Calu3 (cell line): ENCODE measurements around the gene CIAO2B. TPM values are rescaled to one million over a fixed set of nuclear protein-coding genes. Genes with fewer than 3 reads are reported as not detected.
"Not testable (repeated sequence)": the region's sequence is repeated elsewhere in the genome, so short reads cannot be mapped to it uniquely, and the experiment has no call there.

Source experiments
- BruUV-seq: library from RNA; stranded (reverse); fragments of 400-500 nt; replicated peaks from 2 replicates; lab custom pipeline; 2021; lab: Mats Ljungman, UMichigan
- CTCF ChIA-PET: fragments of 300-600 bp; sonication (Branson Sonifier 250); formaldehyde crosslinking; loops from one replicate; lab custom pipeline; 2022; ENCODE audit warnings: antibody characterized with exemption; lab: Charles Lee
- DNase-seq: peaks from one replicate; pipeline ENCODE4 v3.0.0; 2022
- H3K27ac Mint-ChIP-seq: one replicate; pipeline ENCODE4 v1.8.0; 2022; ENCODE audit warnings: mixed read lengths; ENCODE audit not compliant: unreplicated experiment
- H3K27me3 Mint-ChIP-seq: one replicate; pipeline ENCODE4 v1.8.0; 2022; ENCODE audit warnings: mixed read lengths; ENCODE audit not compliant: unreplicated experiment
- H3K36me3 Mint-ChIP-seq: one replicate; pipeline ENCODE4 v1.8.0; 2022; ENCODE audit warnings: mild to moderate bottlenecking, moderate library complexity, mixed read lengths; ENCODE audit not compliant: insufficient read depth, unreplicated experiment
- H3K4me1 Mint-ChIP-seq: one replicate; pipeline ENCODE4 v1.8.0; 2022; ENCODE audit warnings: mild to moderate bottlenecking, low read depth, mixed read lengths; ENCODE audit not compliant: unreplicated experiment
- H3K4me3 Mint-ChIP-seq: one replicate; pipeline ENCODE4 v1.8.0; 2022; ENCODE audit warnings: mild to moderate bottlenecking, low read depth, moderate library complexity, mixed read lengths; ENCODE audit not compliant: unreplicated experiment
- H3K9me3 Mint-ChIP-seq: one replicate; pipeline ENCODE4 v1.8.0; 2022; ENCODE audit warnings: low read depth, mixed read lengths; ENCODE audit not compliant: unreplicated experiment
- intact Hi-C: fragments of 100-400 bp; cut with micrococcal nuclease; formaldehyde crosslinking; loops from one replicate; pipeline ENCODE4 v1.10.0; 2022; ENCODE audit not compliant: unreplicated experiment
- total RNA-seq: library from RNA; stranded (reverse); gene quantifications from 2 replicates; pipeline ENCODE4 v1.2.3, GENCODE V29; 2022
- TF ChIP-seq, protein P1 (sequence below): fragments of 200-600 bp; IDR thresholded peaks from one replicate; pipeline ENCODE4 v1.8.0; 2022; ENCODE audit warnings: antibody characterized with exemption; ENCODE audit not compliant: unreplicated experiment

The CIAO2B gene
- total RNA-seq, 1 experiment from 2014 or later = 121 TPM

DNA sequence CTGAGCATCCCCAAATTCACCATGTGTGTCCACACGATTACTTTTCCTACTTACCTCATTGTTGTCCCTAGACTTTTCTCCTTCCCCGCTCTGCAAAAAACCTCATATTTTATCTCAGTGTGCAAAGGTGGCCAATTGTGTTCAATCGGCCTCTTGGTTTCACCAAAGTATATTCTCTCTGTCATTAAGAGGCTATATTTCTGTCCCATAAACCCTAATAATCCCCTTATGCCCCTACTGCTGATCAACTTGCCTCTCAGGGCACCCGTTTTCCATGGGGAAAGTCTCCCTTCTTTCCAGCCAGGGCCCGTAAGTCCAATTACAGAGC is 12.7 kb upstream of the CIAO2B start:
- no TSS peak for BruUV-seq
- Mint-ChIP-seq H3K4me1 (peaks cover 20% of the 10 kb centered on the region), H3K4me3 (peak overlapping the region; percentile 77), H3K27ac (peak overlapping the region; percentile 32), H3K36me3 (peaks cover 42% of the 10 kb centered on the region), H3K27me3 (peaks cover 29% of the 10 kb centered on the region), H3K9me3 (no peaks in the 10 kb centered on the region)
- no peak for DNase-seq
- TF ChIP-seq, protein P1, sequence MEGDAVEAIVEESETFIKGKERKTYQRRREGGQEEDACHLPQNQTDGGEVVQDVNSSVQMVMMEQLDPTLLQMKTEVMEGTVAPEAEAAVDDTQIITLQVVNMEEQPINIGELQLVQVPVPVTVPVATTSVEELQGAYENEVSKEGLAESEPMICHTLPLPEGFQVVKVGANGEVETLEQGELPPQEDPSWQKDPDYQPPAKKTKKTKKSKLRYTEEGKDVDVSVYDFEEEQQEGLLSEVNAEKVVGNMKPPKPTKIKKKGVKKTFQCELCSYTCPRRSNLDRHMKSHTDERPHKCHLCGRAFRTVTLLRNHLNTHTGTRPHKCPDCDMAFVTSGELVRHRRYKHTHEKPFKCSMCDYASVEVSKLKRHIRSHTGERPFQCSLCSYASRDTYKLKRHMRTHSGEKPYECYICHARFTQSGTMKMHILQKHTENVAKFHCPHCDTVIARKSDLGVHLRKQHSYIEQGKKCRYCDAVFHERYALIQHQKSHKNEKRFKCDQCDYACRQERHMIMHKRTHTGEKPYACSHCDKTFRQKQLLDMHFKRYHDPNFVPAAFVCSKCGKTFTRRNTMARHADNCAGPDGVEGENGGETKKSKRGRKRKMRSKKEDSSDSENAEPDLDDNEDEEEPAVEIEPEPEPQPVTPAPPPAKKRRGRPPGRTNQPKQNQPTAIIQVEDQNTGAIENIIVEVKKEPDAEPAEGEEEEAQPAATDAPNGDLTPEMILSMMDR = no peak
- intact Hi-C loops = loop anchor here (5.0 kb wide), 2 partner anchors 50 to 240 kb away; no protein-coding TSS in a partner anchor
- CTCF ChIA-PET = interaction anchor here (0.7 to 0.9 kb wide), 2 partner anchors 210 to 289 kb away, joined by 3 to 4 read pairs; no protein-coding TSS in a partner anchor

DNA sequence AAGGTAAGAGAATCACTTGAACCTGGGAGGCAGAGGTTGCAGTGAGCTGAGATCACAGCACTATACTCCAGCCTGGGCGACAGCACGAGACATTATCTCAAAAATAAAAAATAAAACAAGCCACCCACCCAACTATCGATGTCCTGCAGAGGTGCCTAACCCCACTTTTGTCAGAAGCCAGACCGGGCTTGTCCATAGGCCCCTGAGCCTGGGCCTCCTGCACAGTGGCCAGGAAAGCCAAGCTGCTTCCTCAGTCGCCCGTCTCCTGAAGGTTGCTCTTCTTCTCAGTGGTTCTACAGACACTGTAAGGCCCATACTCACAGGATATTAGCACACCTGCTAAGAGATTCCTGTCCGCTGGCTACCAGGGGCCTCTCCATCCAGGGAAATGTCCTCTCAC is 12.3 kb upstream of the CIAO2B start:
- intact Hi-C loops = loop anchor here (5.0 kb wide), 2 partner anchors 49 to 241 kb away; no protein-coding TSS in a partner anchor

DNA sequence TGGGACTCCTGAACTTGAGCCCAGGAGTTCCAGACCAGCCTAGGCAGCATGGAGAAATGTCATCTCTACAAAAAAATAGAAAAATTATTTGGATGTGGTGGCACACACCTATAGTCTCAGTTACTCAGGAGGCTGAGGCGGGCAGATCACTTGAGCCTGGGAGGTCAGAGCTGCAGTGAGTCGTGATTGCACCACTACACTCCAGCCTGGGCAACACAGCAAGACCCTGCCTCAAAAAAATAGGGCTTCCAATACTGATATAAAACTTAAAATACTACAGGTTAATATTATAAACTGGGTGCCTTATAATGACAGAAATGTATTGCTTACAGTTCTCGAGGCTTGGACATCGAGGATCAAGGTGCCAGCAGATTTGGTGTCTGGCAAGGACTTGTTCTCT is 11.7 kb upstream of the CIAO2B start:
- intact Hi-C loops = loop anchor here (5.0 kb wide), 2 partner anchors 49 to 241 kb away; no protein-coding TSS in a partner anchor

More for the DNA sequence above, 12.3 kb upstream of the CIAO2B start:
- TF ChIP-seq, protein P1 = no peak
- H3K9me3 Mint-ChIP-seq = no peaks in the 10 kb centered on the region
- H3K27ac Mint-ChIP-seq = no peak overlapping the region
- peaks cover 20% of the 10 kb centered on the region for H3K4me1 Mint-ChIP-seq
- peaks cover 29% of the 10 kb centered on the region for H3K27me3 Mint-ChIP-seq
- CTCF ChIA-PET = interaction anchor here (0.7 kb wide), 1 partner anchor 289 kb away, joined by 3 read pairs; no protein-coding TSS in a partner anchor
- H3K36me3 Mint-ChIP-seq = peaks cover 44% of the 10 kb centered on the region
- no peak overlapping the region for H3K4me3 Mint-ChIP-seq
- BruUV-seq = no TSS peak
- DNase-seq = no peak

DNA sequence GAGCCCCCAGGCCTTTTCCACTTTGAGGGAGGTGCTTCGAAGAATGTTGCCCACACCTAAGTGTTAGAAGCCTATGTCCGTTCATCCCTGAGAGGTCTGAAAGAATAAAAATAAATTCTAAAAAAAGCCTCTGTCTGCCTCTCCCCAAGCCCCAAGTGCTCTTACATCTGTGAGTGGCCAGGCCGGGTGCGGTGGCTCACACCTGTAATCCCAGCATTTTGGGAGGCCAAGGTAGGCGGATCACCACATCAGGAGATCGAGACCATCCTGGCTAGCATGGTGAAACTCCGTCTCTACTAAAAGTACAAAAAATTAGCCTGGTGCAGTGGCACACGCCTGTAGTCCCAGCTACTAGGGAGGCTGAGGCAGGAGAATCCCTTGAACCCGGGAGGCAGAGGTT is 10.8 kb upstream of the CIAO2B start:
- BruUV-seq, H3K27ac Mint-ChIP-seq: not testable (repeated sequence)

More for the DNA sequence above, 11.7 kb upstream of the CIAO2B start:
- no peak for DNase-seq
- Mint-ChIP-seq H3K27ac (no peak overlapping the region), H3K4me1 (peaks cover 20% of the 10 kb centered on the region), H3K9me3 (no peaks in the 10 kb centered on the region), H3K36me3 (peaks cover 44% of the 10 kb centered on the region), H3K4me3 (no peak overlapping the region), H3K27me3 (peaks cover 29% of the 10 kb centered on the region)
- TF ChIP-seq, protein P1 = no peak
- BruUV-seq = no TSS peak
- CTCF ChIA-PET = no interaction called here

DNA sequence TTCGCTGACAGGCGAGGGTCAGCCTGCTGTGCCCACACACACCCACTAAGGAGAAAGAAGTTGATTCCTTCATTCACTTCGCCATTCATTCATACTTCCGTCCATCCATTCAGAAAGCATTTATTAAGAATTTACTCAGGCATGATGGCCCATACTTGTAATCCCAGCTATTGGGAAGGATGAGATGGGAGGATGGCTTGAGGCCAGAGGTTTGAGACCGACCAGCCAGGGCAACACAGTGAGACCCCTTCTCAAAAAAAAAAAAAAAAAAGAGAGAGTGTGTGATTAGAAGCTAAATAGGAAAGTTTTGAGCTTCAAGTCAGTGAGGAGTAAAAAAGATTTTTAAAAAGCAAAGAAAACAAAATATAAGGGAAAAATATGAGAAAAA is 9.8 kb upstream of the CIAO2B start:
- Mint-ChIP-seq H3K27ac (no peak overlapping the region), H3K4me3 (no peak overlapping the region), H3K27me3 (peaks cover 17% of the 10 kb centered on the region), H3K9me3 (no peaks in the 10 kb centered on the region), H3K36me3 (peaks cover 44% of the 10 kb centered on the region), H3K4me1 (peaks cover 20% of the 10 kb centered on the region)
- intact Hi-C loops = no loop called here
- no TSS peak for BruUV-seq
- TF ChIP-seq, protein P1 = no peak
- CTCF ChIA-PET = interaction anchor here (0.6 to 1.2 kb wide), 2 partner anchors 70 to 71 kb away, joined by 5 to 8 read pairs; no protein-coding TSS in a partner anchor
- DNase-seq = no peak

More for the DNA sequence above, 10.8 kb upstream of the CIAO2B start:
- Mint-ChIP-seq H3K36me3 (peaks cover 44% of the 10 kb centered on the region), H3K27me3 (peaks cover 26% of the 10 kb centered on the region), H3K4me1 (peaks cover 20% of the 10 kb centered on the region)
- H3K4me3 Mint-ChIP-seq, H3K9me3 Mint-ChIP-seq, DNase-seq: not testable (repeated sequence)
- intact Hi-C loops = loop anchor here (5.0 kb wide), 2 partner anchors 48 to 242 kb away; no protein-coding TSS in a partner anchor
- CTCF ChIA-PET = interaction anchor here (0.6 to 1.2 kb wide), 2 partner anchors 72 to 152 kb away, joined by 4 to 5 read pairs; no protein-coding TSS in a partner anchor
